Measurements from ENCODE around the gene VASN.
"Not testable (repeated sequence)": the region's sequence is repeated elsewhere in the genome, so short reads cannot be mapped to it uniquely, and the experiment has no call there.

The VASN gene

GRCh38 chr16:4386451-4386805 lies 14.8 kb downstream of the VASN start:
- DNase-seq = no peak

- no peak for DNase-seq
These were observed 15.4 kb downstream of the VASN start for GRCh38 chr16:4386951-4387565.

- no peak for DNase-seq
These were observed 16.1 kb downstream of the VASN start for GRCh38 chr16:4387781-4388180.

GRCh38 chr16:4388271-4389021 lies 16.8 kb downstream of the VASN start:
- no peak for DNase-seq

GRCh38 chr16:4389051-4389955 lies 17.7 kb downstream of the VASN start:
- DNase-seq = no peak

GRCh38 chr16:4390266-4391260 lies 18.9 kb downstream of the VASN start:
- no peak for DNase-seq

- DNase-seq = no peak
These were observed 20.2 kb downstream of the VASN start for GRCh38 chr16:4391631-4392381.

- no peak for DNase-seq
These were observed 21.0 kb downstream of the VASN start for GRCh38 chr16:4392382-4393239.

- no peak for DNase-seq
These were observed 21.6 kb downstream of the VASN start for GRCh38 chr16:4393240-4393600.

- not testable (repeated sequence) for DNase-seq
These were observed 22.2 kb downstream of the VASN start for GRCh38 chr16:4393850-4394249.

- no peak for DNase-seq
These were observed 23.5 kb downstream of the VASN start for GRCh38 chr16:4395055-4395726.

GRCh38 chr16:4399001-4399730 lies 27.5 kb downstream of the VASN start:
- no peak for DNase-seq

GRCh38 chr16:4401094-4401501 lies 29.4 kb downstream of the VASN start:
- DNase-seq = no peak

- DNase-seq = no peak
These were observed 29.9 kb downstream of the VASN start for GRCh38 chr16:4401510-4401909.

GRCh38 chr16:4402439-4403132 lies 30.9 kb downstream of the VASN start:
- DNase-seq = peak; percentile 54

GRCh38 chr16:4403133-4403949 lies 31.7 kb downstream of the VASN start:
- DNase-seq = no peak

- no peak for DNase-seq
These were observed 32.8 kb downstream of the VASN start for GRCh38 chr16:4404247-4404966.
